ENCODE results near the gene PLEKHM2. TPM values are rescaled to one million over a fixed set of nuclear protein-coding genes. Genes with fewer than 3 reads are reported as not detected.

PLEKHM2 gene
- total and polyA plus RNA-seq, 9 donors, result 22.1 to 81.8 (median 50.1) TPM

DNA sequence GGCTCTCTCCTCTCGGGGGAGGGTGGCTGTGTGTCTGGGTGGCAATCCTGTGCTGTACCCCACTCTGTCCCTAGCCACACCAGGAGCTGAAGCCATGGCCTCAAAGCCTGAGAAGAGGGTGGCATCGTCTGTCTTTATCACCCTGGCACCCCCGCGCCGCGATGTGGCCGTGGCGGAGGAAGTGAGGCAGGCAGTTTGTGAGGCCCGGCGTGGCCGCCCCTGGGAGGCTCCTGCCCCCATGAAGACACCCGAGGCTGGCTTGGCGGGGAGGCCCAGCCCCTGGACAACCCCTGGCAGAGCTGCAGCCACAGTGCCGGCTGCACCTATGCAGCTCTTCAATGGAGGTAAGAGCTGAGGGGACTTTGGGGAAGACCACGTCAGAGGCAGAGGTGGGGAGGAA is 80.8 kb downstream of the PLEKHM2 start:
- H3K27me3 ChIP-seq, result no peaks in the 10 kb centered on the region
- 83 to 87% (median 84%) methylated on average over 15 of the region's 15 CpGs for WGBS, 3 donors
- no peak overlapping the region for H3K27ac ChIP-seq
- TF ChIP-seq EP300 (IDR thresholded peaks at IDR 0.05) (no peak), POLR2A (IDR thresholded peaks at IDR 0.05) (no peak)
- TF ChIP-seq, protein P1, sequence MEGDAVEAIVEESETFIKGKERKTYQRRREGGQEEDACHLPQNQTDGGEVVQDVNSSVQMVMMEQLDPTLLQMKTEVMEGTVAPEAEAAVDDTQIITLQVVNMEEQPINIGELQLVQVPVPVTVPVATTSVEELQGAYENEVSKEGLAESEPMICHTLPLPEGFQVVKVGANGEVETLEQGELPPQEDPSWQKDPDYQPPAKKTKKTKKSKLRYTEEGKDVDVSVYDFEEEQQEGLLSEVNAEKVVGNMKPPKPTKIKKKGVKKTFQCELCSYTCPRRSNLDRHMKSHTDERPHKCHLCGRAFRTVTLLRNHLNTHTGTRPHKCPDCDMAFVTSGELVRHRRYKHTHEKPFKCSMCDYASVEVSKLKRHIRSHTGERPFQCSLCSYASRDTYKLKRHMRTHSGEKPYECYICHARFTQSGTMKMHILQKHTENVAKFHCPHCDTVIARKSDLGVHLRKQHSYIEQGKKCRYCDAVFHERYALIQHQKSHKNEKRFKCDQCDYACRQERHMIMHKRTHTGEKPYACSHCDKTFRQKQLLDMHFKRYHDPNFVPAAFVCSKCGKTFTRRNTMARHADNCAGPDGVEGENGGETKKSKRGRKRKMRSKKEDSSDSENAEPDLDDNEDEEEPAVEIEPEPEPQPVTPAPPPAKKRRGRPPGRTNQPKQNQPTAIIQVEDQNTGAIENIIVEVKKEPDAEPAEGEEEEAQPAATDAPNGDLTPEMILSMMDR (IDR thresholded peaks at IDR 0.05), result no peak
- no peaks in the 10 kb centered on the region for H3K36me3 ChIP-seq
- H3K9me3 ChIP-seq, result no peaks in the 10 kb centered on the region
- intact Hi-C loops (cut with DNase I), result no loop called here
- no peak for DNase-seq
- H3K4me3 ChIP-seq, result no peak overlapping the region
- H3K4me1 ChIP-seq (ENCODE audit: insufficient read depth), result peaks cover 11% of the 10 kb centered on the region

DNA sequence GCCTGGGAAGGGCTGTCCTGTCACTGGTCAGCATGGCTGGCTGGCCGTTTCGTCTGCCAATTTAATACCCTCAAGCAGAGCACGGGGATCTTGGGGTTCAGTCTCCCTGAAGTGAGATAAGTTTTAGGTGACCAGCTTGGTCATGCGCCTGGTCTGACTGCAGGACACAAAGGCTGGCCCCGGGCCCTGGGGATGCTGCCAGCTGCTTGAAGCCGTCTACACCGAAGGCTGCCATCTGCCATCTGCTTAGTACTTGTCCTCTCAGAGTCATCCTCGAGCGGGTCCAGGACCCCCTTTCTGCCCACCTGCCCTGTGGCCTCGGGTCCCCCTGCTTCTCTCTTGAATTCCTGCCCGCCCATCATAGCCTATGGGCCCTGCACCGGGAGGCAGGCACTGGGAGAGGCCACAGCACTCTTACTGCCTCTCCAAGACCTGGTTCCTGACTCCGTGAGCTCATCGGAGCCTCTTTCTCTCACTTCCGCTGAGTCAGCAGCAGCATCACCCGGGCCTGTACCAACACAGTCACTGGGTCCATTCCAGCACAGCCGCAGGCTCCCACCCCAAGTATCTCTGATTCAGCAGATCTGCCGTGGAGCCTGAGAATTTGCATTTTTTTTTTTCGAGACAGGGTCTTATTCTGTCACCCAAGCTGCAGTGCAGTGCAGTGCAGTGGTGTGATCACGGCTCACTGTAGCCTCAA is 81.5 kb downstream of the PLEKHM2 start:
- intact Hi-C loops (cut with DNase I), result no loop called here
- Histone ChIP-seq H3K27ac (no peak overlapping the region), H3K4me3 (no peak overlapping the region), H3K27me3 (no peaks in the 10 kb centered on the region), H3K4me1 (ENCODE audit: insufficient read depth) (peaks cover 10% of the 10 kb centered on the region), H3K9me3 (no peaks in the 10 kb centered on the region), H3K36me3 (no peaks in the 10 kb centered on the region)
- TF ChIP-seq EP300 (IDR thresholded peaks at IDR 0.05) (no peak), POLR2A (IDR thresholded peaks at IDR 0.05) (no peak)
- TF ChIP-seq, protein P1 (IDR thresholded peaks at IDR 0.05), result no peak
- no peak for DNase-seq
- 62 to 80% (median 70%) methylated on average over 20 of the region's 20 CpGs for WGBS, 3 donors

DNA sequence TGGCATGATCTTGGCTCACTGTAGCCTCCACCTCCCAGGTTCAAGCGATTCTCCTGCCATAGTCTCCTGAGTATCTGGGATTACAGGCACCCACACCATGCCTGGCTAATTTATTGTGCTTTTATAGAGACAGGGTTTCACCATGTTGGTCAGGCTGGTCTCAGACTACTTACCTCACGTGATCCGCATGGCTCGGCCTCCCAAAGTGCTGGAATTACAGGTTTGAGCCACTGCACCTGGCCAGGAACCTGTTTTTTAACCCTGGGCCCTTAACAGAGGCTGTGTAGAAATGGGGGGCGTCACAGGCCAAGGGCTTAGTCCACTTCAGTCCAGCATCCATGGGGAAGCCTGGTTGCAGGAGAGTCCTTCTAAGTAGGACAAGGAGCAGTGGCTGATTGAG is 83.8 kb downstream of the PLEKHM2 start:
- no peak for TF ChIP-seq EP300 (IDR thresholded peaks at IDR 0.05)
- TF ChIP-seq POLR2A (IDR thresholded peaks at IDR 0.05), result no peak
- TF ChIP-seq, protein P1 (IDR thresholded peaks at IDR 0.05), result no peak
- Histone ChIP-seq H3K27ac (no peak overlapping the region), H3K9me3 (no peaks in the 10 kb centered on the region), H3K36me3 (no peaks in the 10 kb centered on the region), H3K4me1 (ENCODE audit: insufficient read depth) (peaks cover 1% of the 10 kb centered on the region), H3K27me3 (no peaks in the 10 kb centered on the region), H3K4me3 (no peak overlapping the region)
- 92 to 95% (median 93%) methylated on average over 5 of the region's 5 CpGs for whole genome bisulfite sequencing, 3 donors
- intact Hi-C loops (cut with DNase I), result no loop called here
- DNase-seq, result no peak

DNA sequence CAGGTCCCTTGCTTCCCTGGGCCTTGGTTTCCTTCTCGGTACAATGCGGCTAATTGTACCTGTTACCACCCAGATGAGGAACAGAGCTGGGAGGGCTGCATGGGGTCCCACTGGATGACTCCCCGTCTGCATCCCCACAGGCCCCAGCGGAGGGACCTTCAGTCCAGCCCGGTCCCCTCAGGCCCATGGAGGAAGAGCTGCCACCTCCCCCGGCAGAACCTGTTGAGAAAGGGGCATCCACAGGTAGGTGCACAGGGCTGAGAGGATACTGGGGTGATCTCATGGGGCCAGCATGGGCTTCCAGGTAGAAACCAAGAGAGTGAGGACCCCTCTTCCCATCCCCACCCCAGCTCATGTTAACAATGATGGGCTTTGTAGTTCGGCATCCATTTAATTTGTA is 84.3 kb downstream of the PLEKHM2 start:
- 93 to 95% (median 94%) methylated on average over 7 of the region's 7 CpGs for WGBS, 3 donors
- DNase-seq, result no peak
- Histone ChIP-seq H3K36me3 (no peaks in the 10 kb centered on the region), H3K27me3 (no peaks in the 10 kb centered on the region), H3K27ac (no peak overlapping the region), H3K4me3 (no peak overlapping the region), H3K9me3 (no peaks in the 10 kb centered on the region), H3K4me1 (ENCODE audit: insufficient read depth) (peaks cover 1% of the 10 kb centered on the region)
- intact Hi-C loops (cut with DNase I), result no loop called here
- TF ChIP-seq, protein P1 (IDR thresholded peaks at IDR 0.05), result no peak
- no peak for TF ChIP-seq POLR2A (IDR thresholded peaks at IDR 0.05)
- TF ChIP-seq EP300 (IDR thresholded peaks at IDR 0.05), result no peak

Measured in ovary (tissue), 9 donors.